Measurements from ENCODE around the gene ELP2. TPM values are rescaled to one million over a fixed set of nuclear protein-coding genes. Genes with fewer than 3 reads are reported as not detected.

ELP2 gene
- total RNA-seq, 2 experiments from 2014 or later: 40.3 to 50.5 TPM

- peak overlapping the region; percentile 97 for H3K4me3 ChIP-seq (ENCODE audit: low read depth, low read length, poor library complexity, severe bottlenecking)
- no peak for TF ChIP-seq EZH2phosphoT487 (IDR thresholded peaks at IDR 0.05; ENCODE audit: borderline replicate concordance, low read depth, low read length)
- TF ChIP-seq CTCF (conservative IDR thresholded peaks at IDR 0.05; ENCODE audit: low read length): no peak
- POLR2A ChIA-PET: interaction anchor here (0.6 to 1.4 kb wide), 3 partner anchors 21 to 62 kb away, joined by 4 to 6 read pairs (median 6); no protein-coding TSS in a partner anchor
Observed at GRCh38 chr18:36128907-36129299, 796 bp upstream of the ELP2 start.

GRCh38 chr18:36130039-36130831, 536 bp downstream of the ELP2 start:
- H3K36me3 ChIP-seq (ENCODE audit: insufficient read depth, low read length): peaks cover 19% of the 10 kb centered on the region
- peak overlapping the region; percentile 97 for H3K4me3 ChIP-seq (ENCODE audit: low read depth, low read length, poor library complexity, severe bottlenecking)
- peak overlapping the region; percentile 86 for H2AFZ ChIP-seq (ENCODE audit: low read length)
- H3K27ac ChIP-seq (ENCODE audit: low read depth, low read length, poor library complexity, severe bottlenecking): peak overlapping the region; percentile 84
- H3K4me2 ChIP-seq (ENCODE audit: low read length): peak overlapping the region; percentile 99
- TF ChIP-seq EZH2phosphoT487 (IDR thresholded peaks at IDR 0.05; ENCODE audit: borderline replicate concordance, low read depth, low read length): no peak
- TF ChIP-seq CTCF (conservative IDR thresholded peaks at IDR 0.05; ENCODE audit: low read length): no peak
- BruUV-seq (replicated peaks): TSS peak; percentile 55
- peaks cover 60% of the 10 kb centered on the region for H3K79me2 ChIP-seq (ENCODE audit: insufficient read depth, low read depth, low read length)
- no peak for DNase-seq (ENCODE audit: low spot score)
- POLR2A ChIA-PET: interaction anchor here (0.6 kb wide), 1 partner anchor 56 kb away, joined by 3 read pairs; no protein-coding TSS in a partner anchor
- H3K9me2 ChIP-seq (ENCODE audit: insufficient read depth, low read length): no peaks in the 10 kb centered on the region
- intact Hi-C loops (cut with micrococcal nuclease; ENCODE audit: unreplicated experiment): no loop called here
- H3K9me3 ChIP-seq (ENCODE audit: low read length): no peaks in the 10 kb centered on the region
- H4K20me1 ChIP-seq (ENCODE audit: insufficient read depth, low read length): no peaks in the 10 kb centered on the region
- CTCF ChIA-PET (ENCODE audit: unreplicated experiment): no interaction called here
- H3K4me1 ChIP-seq (ENCODE audit: insufficient read depth, low read length, poor library complexity, severe bottlenecking): peaks cover 21% of the 10 kb centered on the region

More at GRCh38 chr18:36128907-36129299, 796 bp upstream of the ELP2 start:
- H3K9me3 ChIP-seq (ENCODE audit: low read length): no peaks in the 10 kb centered on the region
- H3K27ac ChIP-seq (ENCODE audit: low read depth, low read length, poor library complexity, severe bottlenecking): peak overlapping the region; percentile 84
- peaks cover 21% of the 10 kb centered on the region for H3K4me1 ChIP-seq (ENCODE audit: insufficient read depth, low read length, poor library complexity, severe bottlenecking)
- no peaks in the 10 kb centered on the region for H4K20me1 ChIP-seq (ENCODE audit: insufficient read depth, low read length)
- H3K36me3 ChIP-seq (ENCODE audit: insufficient read depth, low read length): peaks cover 16% of the 10 kb centered on the region
- no TSS peak for BruUV-seq (replicated peaks)
- no peaks in the 10 kb centered on the region for H3K9me2 ChIP-seq (ENCODE audit: insufficient read depth, low read length)
- intact Hi-C loops (cut with micrococcal nuclease; ENCODE audit: unreplicated experiment): no loop called here
- CTCF ChIA-PET (ENCODE audit: unreplicated experiment): interaction anchor here (0.5 kb wide), 1 partner anchor 60 kb away, joined by 3 read pairs; no protein-coding TSS in a partner anchor
- peaks cover 54% of the 10 kb centered on the region for H3K79me2 ChIP-seq (ENCODE audit: insufficient read depth, low read depth, low read length)
- DNase-seq (ENCODE audit: low spot score): no peak
- H3K4me2 ChIP-seq (ENCODE audit: low read length): peak overlapping the region; percentile 99
- peak overlapping the region; percentile 79 for H2AFZ ChIP-seq (ENCODE audit: low read length)

All from OCI-LY7 (cell line).